Neutrophil (primary cell): Measurements from ENCODE around the gene INTS6.
A peak's percentile ranks its signal among the peaks of the same experiment; 100 is the strongest.

Source experiments
- H3K27ac ChIP-seq: fragments of 200-600 bp; sonication (generic); 2 replicates; pipeline ENCODE4 v1.5.1; 2016; ENCODE audit warnings: mild to moderate bottlenecking, moderate library complexity
- H3K27me3 ChIP-seq: fragments of 200-600 bp; sonication (generic); 2 replicates; pipeline ENCODE4 v1.6.0; 2016; ENCODE audit warnings: mild to moderate bottlenecking
- H3K36me3 ChIP-seq: fragments of 200-600 bp; sonication (generic); 2 replicates; pipeline ENCODE4 v1.5.1; 2017
- H3K4me1 ChIP-seq, 2 experiments: fragments of 200-600 bp in 1 of 2; sonication (generic) in 1 of 2; 1 replicate in 1 of 2; 2 replicates in 1 of 2; pipeline versions ENCODE4 v1.5.1 to v1.6.1; 2013 to 2016; ENCODE audit warnings: low read depth in 1 of 2, low read length in 1 of 2, mild to moderate bottlenecking in 1 of 2, moderate library complexity in 1 of 2; ENCODE audit not compliant: control insufficient read depth in 1 of 2, insufficient read depth in 1 of 2
- H3K4me3 ChIP-seq, 2 experiments: fragments of 200-600 bp in 1 of 2; sonication (generic) in 1 of 2; 1 replicate in 1 of 2; 2 replicates in 1 of 2; pipeline ENCODE4 v1.5.1; 2013 to 2016; ENCODE audit warnings: low read depth in 1 of 2, low read length in 1 of 2, mild to moderate bottlenecking in 1 of 2, moderate library complexity in 1 of 2
- H3K9me3 ChIP-seq: fragments of 200-600 bp; sonication (generic); 2 replicates; pipeline ENCODE4 v1.5.1; 2016
- TF ChIP-seq, protein P1 (sequence below): fragments of 200-600 bp; sonication (generic); IDR thresholded peaks from 2 replicates; pipeline ENCODE4 v1.5.1; 2016; ENCODE audit warnings: antibody characterized with exemption

INTS6 gene

DNA sequence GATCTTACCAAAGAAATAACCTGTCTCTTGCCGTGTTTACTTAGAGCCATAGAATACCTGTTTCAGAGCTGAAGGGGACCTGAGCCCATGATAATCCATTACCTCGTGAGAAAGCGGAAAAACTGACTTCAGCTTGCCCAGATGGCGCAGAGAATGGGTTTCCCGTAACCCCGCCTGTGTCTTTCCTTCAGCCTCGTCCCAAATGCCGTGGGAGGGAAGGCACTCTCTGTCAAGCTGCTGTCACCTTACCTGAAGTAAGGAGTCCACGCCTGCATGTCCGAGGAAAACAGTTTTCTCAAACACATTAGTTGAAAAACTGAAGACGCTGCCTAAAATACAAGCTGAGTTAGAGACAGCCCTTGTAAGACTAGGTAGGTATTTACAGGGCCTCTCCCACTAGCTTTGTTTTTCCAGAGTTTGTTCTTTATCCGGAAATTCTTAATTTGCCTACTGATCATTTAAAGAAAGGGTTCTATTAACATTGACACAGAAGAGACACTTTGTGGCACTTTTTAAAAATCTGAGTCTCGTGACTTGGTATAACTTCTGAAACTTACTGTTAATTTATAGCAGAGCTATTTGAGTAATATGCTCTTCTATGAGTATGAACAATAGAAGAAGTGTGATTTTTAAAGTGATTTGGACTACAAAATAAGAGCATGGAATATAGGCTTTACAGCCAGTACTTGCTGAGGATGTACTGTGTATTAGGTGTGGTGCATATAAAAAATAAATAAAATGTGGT lies 1.3 kb upstream of the INTS6 start:
- H3K27me3 ChIP-seq = no peaks in the 10 kb centered on the region
- H3K4me3 ChIP-seq = peak overlapping the region; percentile 88 to 98
- peaks cover 18% of the 10 kb centered on the region for H3K36me3 ChIP-seq
- H3K9me3 ChIP-seq = no peaks in the 10 kb centered on the region
- peak overlapping the region; percentile 98 for H3K27ac ChIP-seq
- TF ChIP-seq, protein P1, sequence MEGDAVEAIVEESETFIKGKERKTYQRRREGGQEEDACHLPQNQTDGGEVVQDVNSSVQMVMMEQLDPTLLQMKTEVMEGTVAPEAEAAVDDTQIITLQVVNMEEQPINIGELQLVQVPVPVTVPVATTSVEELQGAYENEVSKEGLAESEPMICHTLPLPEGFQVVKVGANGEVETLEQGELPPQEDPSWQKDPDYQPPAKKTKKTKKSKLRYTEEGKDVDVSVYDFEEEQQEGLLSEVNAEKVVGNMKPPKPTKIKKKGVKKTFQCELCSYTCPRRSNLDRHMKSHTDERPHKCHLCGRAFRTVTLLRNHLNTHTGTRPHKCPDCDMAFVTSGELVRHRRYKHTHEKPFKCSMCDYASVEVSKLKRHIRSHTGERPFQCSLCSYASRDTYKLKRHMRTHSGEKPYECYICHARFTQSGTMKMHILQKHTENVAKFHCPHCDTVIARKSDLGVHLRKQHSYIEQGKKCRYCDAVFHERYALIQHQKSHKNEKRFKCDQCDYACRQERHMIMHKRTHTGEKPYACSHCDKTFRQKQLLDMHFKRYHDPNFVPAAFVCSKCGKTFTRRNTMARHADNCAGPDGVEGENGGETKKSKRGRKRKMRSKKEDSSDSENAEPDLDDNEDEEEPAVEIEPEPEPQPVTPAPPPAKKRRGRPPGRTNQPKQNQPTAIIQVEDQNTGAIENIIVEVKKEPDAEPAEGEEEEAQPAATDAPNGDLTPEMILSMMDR = no peak
- H3K4me1 ChIP-seq = peaks cover 53 to 63% of the 10 kb centered on the region in 2 experiments

DNA sequence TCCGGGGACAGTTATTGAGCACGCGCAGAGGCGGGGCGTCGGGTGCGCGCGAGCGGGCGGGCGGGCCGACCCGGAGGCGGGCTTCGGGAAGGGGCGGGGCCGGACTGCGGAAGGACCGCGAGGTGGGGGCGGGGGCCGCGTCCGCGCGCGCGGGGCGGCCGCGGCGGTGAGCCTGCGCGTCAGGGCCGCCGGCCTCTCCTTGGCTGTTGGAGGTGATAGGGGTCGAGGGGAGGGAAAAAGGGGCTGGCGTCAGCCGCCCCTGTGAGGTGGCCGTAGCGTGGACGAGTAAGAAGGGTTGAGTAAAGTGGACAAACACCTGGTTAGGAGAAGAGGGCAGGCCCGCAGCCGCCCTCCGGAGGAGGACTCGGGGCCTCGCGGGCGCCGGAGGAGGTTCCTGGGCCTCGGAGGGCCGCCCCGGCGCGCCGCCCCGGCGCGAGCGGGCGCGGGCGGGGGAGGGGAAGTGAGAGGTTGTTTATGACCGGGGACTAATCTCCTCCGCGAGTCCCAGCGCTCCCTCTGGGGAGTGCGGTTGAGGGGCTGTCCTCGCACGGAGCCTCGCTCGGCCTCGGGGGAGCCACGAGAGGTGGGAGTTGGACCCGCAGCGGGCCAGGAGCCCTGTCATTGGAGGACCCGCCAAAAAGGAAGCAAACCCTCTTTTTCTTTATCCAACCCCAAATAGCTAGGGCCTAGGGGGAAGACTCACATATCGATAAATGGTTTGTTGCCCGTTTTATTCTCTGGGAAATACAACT lies 547 bp upstream of the INTS6 start:
- Histone ChIP-seq H3K27ac (peak overlapping the region; percentile 98), H3K27me3 (no peaks in the 10 kb centered on the region), H3K9me3 (no peaks in the 10 kb centered on the region), H3K36me3 (peaks cover 18% of the 10 kb centered on the region), H3K4me1 (peaks cover 60 to 70% of the 10 kb centered on the region in 2 experiments), H3K4me3 (peak overlapping the region; percentile 88 to 98)
- TF ChIP-seq, protein P1 = no peak

DNA sequence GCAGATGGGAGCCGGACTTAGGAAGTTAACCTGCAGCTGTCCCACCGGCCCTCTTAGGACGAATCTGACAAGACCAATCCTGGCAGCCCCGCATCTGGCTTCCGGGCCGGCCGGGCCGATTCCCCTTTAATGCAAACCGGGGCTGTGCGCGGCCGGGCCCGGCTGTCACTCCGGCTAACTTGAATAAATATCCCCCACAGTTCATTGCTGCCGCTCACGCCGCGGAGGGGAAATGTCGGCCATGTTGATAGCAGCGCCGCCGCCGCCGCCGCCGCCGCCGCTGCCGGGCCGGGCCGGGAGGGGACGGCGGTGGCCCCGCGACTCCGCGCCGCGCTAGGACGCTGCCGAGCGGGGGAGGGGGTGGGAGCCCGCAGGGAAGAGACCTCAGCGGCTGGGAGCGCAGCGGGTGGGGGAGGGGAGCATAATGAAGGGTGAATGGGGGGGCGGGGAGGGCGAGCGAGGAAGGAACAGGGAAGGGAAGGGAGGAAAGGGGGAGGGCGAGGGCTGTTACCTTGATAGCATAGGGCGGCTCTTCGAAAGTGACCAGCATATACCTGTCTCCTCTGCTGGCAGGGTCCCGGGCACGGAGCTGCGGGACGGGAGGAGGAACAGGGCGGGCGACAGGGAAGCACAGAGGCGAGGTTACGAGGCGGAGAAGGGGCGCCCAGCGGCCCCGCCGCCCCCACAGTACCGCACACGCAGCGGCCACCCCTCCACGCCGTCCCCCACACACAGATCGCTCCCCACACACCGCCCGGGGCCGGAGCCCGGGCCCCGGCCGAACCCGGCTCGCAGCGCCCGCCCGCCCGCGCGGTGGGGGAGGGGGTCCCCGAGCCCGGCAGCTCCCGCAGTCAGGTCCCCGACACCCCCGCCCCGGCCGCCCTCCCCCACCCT lies 1.1 kb downstream of the INTS6 start:
- H3K4me1 ChIP-seq = peaks cover 58 to 63% of the 10 kb centered on the region in 2 experiments
- H3K27ac ChIP-seq = peak overlapping the region; percentile 98
- no peaks in the 10 kb centered on the region for H3K27me3 ChIP-seq
- H3K36me3 ChIP-seq = peaks cover 25% of the 10 kb centered on the region
- peak overlapping the region; percentile 88 to 98 for H3K4me3 ChIP-seq
- TF ChIP-seq, protein P1 = no peak
- H3K9me3 ChIP-seq = no peaks in the 10 kb centered on the region

DNA sequence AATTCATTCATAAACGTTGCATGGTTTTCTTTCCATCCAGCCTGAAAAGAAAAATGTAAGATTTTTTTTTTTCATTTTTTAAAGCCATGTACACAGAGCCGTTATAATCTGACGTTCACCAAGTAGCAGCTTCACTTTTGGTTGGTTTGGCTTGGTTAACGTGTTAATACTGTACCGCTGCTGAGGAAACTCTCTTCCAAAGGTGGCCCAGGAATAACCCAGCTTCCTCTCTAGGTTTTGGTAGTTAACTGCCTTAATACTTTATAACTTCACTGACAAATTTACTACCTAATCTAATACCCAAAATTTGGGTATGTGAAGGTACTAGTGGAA lies 1.7 kb downstream of the INTS6 start:
- TF ChIP-seq, protein P1 = no peak
- H3K36me3 ChIP-seq = peaks cover 31% of the 10 kb centered on the region
- H3K9me3 ChIP-seq = no peaks in the 10 kb centered on the region
- H3K4me3 ChIP-seq = peak overlapping the region; percentile 88 to 98
- peaks cover 56 to 59% of the 10 kb centered on the region in 2 experiments for H3K4me1 ChIP-seq
- H3K27ac ChIP-seq = peak overlapping the region; percentile 98
- H3K27me3 ChIP-seq = no peaks in the 10 kb centered on the region

DNA sequence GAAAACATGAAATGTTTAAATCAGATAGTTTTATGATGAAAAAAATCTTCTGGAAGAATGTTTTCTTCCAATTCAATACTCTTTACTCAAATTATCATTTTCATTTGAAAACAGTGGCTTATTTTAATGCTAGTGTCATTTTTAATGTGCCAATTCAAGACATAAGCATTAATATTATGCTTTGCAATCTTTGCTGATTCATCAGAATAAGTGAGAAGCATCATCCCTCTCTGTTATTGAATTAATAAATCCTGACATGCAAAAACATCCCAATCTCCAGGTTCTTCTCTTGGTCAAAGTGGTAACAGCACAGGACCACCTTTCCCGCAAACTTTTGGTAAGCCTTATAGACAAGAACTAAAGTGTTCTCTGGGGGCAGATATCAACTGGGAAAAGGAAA lies 3.8 kb downstream of the INTS6 start:
- peak overlapping the region; percentile 98 for H3K27ac ChIP-seq

More for the DNA sequence above, 3.8 kb downstream of the INTS6 start:
- Histone ChIP-seq H3K4me3 (peak overlapping the region in 1 of 2 experiments; percentile 8), H3K9me3 (no peaks in the 10 kb centered on the region), H3K4me1 (peaks cover 36 to 38% of the 10 kb centered on the region in 2 experiments), H3K36me3 (peaks cover 31% of the 10 kb centered on the region), H3K27me3 (no peaks in the 10 kb centered on the region)
- TF ChIP-seq, protein P1 = no peak
